Activated CD8-positive, alpha-beta memory T cell treated with anti-CD3 and anti-CD28 coated beads for 36 hours (primary cell): ENCODE results near the gene UMAD1. TPM values are rescaled to one million over a fixed set of nuclear protein-coding genes. Genes with fewer than 3 reads are reported as not detected.

Experiments
- CTCF ChIA-PET: fragments of 350-600 bp; sonication (Branson Sonifier 250); formaldehyde crosslinking; loops from one replicate; lab custom pipeline; 2021; ENCODE audit warnings: antibody characterized with exemption; lab: Charles Lee
- POLR2A ChIA-PET: fragments of 350-600 bp; sonication (Branson Sonifier 250); formaldehyde crosslinking; loops from one replicate; lab custom pipeline; 2021; ENCODE audit warnings: antibody characterized with exemption; lab: Charles Lee
- total RNA-seq, 2 experiments: library from RNA; stranded (reverse); gene quantifications; one replicate each; pipeline ENCODE4 v1.2.3, GENCODE V29; 2021

UMAD1 gene
- total RNA-seq, 2 experiments from 2014 or later, result 12.8 to 14.2 TPM

DNA sequence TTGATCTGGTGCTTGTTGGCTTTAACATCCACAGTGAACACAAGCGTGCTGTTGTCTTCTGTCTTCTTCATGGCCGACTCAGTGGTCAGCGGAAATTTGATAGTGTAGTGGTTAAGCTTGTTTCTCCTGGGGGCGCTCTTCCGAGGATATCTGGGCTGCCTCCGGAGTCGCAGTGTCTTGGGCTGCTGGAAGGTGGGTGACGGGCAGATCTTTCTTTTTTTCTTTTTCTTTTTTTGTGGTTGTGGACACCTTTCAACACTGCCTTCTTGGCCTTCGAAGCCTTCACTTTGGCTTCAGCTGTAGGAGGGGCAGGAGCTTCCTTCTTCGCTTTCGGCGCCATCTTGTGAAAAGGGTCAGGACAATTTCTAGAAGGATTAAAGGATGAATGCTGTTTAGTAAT lies 101.7 kb downstream of the UMAD1 start:
- CTCF ChIA-PET, result no interaction called here
- POLR2A ChIA-PET, result no interaction called here

DNA sequence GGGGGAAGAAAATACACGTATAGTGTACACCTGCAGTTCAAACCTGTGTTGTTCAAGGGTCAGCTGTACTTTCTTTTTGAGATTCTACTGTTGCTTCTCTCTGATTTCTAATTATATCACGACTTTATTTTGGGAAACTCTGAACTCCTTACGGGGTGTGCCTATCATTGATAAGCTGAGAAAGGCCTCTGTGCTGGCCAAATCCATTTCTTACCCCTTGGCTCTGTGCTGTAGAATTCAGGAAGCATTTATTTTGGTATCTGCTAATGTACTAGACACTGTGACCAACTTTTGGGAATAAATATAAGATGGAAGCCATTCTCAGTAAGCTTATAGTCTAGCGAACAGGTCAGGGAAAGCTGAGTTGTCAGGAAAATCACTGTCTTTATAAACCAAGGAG lies 104.7 kb downstream of the UMAD1 start:
- ChIA-PET CTCF (no interaction called here), POLR2A (no interaction called here)

DNA sequence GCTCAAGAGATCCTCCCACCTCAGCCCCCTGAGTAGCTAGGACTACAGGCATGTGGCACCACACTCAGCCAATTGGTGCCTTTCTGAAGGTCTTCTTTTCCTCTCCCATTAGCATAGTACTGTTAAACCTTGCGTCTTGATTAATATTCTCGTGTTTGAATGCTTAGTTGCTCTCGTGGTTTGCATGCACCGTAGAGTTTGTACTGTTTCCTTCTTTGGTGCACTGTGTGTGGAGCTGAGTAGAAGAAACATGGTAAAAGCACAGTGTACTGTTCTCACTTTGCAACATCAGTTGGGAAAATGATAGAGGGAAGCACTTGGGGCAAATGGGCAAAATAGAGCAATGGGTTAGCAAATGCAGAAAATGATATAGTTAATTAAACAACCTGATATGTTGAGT lies 105.4 kb downstream of the UMAD1 start:
- POLR2A ChIA-PET, result no interaction called here
- CTCF ChIA-PET, result no interaction called here

DNA sequence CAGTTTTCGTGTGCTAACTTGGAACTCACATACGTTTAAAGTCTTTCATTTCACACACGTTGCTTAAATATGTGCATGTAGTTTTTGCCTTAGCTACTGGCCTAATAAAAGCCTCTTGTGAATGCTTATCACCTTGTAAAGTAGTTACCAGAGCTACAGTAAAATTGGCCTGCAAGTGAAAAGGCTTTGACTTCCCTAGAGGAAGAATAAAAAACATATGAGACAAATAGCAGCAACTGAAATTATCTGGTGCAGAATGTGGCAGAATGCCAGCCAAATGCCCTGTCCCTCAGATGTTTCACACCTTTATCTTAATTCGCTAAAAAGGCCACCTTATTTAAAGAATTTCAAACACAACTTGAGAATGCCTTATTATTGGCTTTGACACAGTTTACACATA lies 105.9 kb downstream of the UMAD1 start:
- ChIA-PET CTCF (no interaction called here), POLR2A (no interaction called here)

DNA sequence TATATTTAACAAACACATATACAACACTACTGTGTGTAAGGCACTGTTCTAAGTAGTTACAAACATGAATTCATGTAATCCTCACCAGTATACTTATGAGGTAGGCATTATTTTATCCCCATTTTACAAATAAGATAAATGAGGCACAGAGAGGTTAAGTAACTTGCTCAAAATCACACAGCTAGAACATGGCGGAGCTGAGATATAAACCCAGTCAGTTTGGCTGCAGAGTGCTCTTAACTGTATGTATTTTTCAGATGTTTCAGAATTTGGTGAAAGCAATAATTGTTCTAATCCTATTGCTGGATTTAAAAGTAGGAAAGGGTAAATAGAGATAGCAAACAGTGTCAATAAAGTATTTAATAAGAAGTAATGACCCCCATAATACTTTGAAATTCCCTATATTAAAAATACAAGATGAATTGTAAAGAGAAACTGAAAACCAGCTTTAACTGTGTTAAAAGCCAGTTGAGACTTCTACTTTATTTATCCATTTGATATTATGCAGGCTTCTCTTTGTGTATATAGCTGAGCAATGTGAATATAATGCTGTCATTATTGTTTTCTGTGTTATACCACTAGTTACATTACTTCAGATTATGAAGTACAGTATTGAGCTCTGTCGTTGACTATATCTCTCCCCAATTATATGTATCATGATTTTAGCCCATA lies 110.2 kb downstream of the UMAD1 start:
- POLR2A ChIA-PET, result no interaction called here

DNA sequence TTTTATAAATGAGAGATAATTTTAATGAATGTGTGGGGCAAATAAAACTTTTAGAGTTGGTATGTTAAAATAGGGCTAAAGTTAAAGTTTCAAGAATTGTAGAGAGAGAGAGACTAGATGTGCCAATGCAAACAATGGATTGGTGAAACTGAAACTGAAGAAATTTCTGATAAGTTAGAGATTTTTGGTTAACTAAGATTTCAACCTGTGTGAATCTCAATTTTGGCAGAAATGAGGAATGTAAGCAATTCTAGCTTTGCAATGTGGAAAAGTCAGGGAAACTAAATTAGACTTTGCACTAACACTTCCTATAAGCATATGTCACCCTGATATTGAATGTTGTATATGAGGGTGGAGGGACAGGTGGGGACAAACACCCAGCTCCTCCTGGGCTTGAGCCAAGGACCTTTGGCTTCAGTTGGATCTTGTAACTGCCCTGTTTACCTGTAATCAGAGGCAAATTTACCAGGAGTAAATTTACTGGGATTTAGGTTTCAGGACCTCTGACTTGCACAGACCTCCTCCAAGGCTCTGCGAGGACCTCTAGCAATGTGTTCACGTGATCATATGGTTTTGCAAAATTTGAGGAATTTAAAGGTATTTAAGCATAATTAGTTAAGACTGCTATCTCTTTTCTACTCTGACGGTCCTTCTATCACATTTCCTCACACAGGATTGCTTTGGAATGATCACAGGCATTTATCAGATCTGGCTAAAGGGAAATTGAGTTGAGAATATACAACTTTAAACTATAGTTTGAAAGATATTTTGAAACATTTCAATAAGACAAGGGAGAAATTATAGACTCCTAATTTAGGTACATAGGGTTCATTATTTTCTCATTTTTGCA lies 110.9 kb downstream of the UMAD1 start:
- ChIA-PET CTCF (no interaction called here), POLR2A (no interaction called here)

More for the DNA sequence above, 110.2 kb downstream of the UMAD1 start:
- CTCF ChIA-PET, result no interaction called here

DNA sequence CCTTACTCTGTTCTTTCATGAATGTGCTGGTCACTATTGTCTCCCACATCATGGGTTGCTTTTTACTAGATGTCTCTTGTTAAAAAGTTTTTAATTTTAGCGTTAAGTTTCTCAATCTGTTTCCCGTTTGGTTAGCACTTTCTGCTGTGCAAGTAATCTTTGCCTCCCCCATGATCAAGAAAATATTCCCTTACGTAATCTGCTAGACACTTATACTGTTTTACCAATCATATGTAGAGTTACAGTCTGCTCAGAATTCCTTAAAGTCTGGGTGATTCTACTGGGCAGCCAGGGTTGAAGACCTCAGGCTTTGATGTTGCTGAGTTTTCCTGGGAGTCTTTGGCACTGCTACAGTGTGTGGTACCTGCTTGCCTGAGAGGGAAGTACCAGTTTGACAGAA lies 116.0 kb downstream of the UMAD1 start:
- ChIA-PET CTCF (no interaction called here), POLR2A (no interaction called here)

DNA sequence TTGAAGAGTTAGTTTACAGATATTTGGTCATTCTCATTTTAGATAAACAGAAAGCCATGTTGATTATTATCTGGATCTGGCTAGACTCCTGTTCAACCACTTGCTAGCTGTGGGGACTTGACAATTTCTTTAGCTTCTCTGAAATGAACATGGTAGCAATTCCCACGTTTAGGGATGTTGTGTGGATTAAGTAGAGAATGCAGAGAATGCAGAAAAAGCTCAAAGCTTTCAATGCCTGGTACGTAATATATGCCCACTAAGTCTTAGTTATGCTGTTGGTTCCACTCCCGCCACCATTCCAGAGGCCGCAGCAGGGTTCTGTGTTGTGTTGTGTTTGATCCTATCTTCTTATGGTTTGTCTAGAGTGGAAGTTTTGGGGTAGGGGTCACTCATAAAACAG lies 117.0 kb downstream of the UMAD1 start:
- CTCF ChIA-PET, result no interaction called here
- POLR2A ChIA-PET, result no interaction called here

DNA sequence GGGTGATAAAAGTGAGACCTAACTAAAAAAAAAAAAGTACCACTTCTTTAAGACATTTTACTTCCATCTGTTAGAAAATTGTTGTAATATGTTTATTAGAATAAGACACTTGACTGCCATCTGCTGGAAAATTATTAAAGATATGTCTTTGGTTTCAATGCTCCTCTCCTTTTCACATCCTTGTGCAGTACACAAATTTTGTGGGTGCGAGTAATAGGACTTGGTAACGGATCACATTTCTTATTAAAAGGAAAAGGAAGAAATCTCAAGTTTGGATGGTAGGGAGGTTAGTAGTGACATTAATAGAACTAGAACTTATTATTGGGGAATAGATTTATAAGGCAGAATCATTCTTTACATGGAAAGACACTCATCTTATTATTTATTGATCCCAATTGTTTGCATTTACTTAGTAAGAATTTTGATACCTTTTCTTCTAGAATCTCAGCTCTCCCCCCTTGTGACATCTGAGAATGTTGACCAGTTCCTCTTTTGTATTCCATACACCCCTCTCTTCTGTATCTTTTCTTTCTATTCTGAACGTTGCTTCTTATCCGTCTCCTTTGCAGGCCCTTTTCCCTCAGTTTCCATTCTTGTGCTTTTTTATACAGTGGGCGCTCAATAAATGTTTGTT lies 120.9 kb downstream of the UMAD1 start:
- CTCF ChIA-PET, result interaction anchor here (1.1 kb wide), 1 partner anchor 166 kb away, joined by 3 read pairs; no protein-coding TSS in a partner anchor
- POLR2A ChIA-PET, result no interaction called here

DNA sequence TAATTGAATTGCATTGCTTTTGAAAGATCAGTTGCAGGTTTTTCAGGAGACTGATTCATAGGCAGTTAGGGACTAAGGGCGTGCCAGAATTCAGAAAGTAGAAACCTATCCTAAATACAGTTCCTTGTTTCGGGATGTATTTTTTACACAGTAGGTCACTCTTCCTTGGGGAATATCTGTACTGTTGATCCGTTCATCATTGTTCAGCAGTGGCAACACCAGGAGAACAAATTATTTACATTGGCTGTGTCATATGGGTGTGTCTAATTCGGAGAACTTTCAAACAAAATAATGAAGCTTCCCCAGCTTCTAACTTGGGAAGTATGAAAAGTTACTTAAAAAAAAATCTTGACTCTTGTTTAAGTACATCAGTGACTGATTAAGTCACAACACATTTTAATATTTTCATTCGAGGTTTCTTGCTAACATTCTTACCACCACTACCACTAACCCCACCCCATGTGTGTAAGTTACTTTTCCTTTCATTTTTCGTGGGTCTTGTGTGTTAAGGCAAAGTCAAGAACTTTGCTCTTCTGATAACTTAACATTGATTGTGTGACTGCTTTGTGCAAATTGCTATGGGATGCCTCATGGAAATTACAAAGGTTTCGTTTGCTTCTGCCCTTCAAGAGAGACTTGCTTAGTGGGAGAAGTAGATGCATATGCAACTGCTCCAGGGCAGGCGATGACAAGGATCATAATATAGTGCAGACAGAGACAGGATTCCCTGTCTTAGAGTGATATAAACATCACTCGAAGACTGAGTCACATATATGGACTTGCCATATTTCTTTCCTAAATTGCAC lies 121.6 kb downstream of the UMAD1 start:
- POLR2A ChIA-PET, result no interaction called here
- CTCF ChIA-PET, result no interaction called here

DNA sequence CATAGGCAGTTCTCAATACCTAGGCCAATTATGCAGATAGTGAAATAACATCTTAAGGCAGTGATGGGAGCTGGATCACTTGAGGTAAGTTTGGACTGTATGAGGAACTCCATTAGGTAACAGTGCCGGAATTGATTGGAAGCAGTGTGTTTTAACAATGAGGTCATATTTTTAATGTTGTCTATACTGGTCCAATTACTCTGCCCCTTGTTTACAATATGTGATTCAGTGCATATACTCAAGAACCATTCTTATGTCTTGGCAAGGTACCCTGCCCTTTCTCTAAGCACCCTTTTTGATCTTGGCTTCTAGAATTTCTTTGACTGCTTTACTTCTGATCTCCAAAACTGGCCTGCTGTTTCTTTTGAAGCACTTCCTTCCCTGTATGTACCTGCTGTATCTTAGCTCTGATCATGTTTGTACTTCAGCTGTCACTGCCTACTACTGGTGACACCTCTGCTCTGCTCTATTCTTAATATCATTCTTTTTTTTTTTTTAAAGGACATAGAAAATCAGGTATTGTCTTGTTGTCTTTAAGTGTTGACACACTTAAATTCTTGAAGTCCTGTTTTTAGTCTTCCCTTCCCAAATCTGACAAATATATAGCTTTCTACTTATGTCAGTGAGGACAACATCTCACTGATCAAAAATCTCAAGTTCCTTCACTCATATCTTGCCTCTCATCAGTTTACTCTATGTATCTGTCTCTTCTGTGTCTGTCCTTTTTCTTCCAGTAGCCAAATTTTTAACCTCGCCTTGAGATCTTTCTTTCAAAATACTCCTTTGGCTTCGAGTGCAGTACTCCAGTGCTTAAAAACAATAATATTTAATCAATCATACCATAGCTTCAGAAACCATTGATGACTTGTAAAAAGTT lies 124.2 kb downstream of the UMAD1 start:
- ChIA-PET POLR2A (interaction anchor here (0.7 kb wide), 1 partner anchor 411 kb away, joined by 3 read pairs; no protein-coding TSS in a partner anchor), CTCF (interaction anchor here (1.0 kb wide), 1 partner anchor 84 kb away, joined by 4 read pairs; no protein-coding TSS in a partner anchor)

DNA sequence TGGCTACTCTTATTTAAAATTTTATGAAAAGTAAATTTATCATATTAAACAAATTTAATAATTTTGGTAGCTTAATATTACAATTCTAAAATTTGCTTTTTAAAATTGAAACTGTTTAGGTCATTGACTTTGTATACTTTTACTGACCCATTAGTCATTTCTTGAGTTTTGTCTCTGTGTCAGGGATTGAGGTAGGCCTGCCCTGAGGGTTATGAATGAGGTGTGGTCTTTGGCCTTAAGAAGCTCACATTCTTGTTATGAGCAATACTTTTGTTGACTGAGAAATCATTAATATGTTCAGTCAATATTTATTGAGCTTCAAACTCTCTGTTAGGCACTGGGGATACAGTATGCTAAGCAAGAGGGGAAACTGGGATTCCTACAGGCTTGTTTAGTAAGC lies 124.9 kb downstream of the UMAD1 start:
- POLR2A ChIA-PET, result interaction anchor here (0.7 kb wide), 1 partner anchor 410 kb away, joined by 3 read pairs; no protein-coding TSS in a partner anchor
- CTCF ChIA-PET, result no interaction called here

DNA sequence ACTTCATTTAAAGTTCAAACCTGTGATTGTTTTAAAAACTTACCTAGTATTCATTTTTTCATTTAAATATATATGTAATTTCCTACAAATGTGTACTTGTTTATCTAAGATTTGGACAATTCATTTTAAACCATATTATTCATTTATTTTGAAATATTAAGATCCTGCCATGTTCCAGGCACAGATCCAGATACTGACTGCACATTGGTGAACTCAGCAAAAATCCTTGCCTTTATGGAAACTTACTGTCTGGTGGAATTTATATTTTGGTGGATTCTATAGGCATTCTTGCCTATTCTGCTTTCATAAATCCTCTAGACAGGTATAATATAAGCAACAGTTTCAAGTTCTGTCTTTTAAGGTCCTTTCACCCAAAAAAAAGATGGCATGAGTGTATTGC lies 126.1 kb downstream of the UMAD1 start:
- ChIA-PET CTCF (interaction anchor here (0.6 kb wide), 1 partner anchor 61 kb away, joined by 3 read pairs; no protein-coding TSS in a partner anchor), POLR2A (no interaction called here)

DNA sequence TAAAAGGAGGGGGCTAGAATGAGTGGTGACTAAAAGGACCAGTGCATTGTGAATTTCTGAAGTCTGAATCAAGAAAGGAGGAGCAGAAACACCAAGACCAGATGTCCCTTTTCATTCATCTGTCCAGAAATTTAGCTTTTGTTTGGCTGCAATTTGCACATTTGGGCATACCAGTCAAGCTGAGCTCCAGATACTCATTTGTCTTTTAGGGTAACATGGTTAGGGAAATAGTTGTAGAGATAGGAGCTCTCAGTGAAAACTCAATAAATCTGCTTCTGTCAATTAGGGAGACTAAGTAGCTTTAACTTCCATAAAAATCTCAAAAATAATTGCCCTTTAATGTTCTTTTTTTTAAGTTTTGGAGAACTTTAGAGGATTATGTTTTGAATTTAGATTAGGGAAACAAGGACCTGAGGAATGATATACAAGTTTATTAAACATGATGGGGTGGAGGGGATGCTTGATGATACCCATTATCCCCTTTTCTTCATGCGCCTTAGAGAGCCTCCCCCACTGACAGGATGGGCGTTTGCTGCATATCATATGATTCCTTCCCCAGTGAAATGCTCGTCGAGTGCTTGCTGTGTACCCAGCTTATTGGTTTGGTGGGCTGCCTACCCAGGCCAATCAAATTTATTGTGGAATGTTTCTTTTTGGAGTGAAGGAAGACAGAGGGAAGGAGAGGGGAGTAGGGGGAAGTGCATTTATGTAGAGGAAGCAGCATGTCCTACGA lies 128.6 kb downstream of the UMAD1 start:
- POLR2A ChIA-PET, result interaction anchor here (0.6 kb wide), 1 partner anchor 213 kb away, joined by 3 read pairs; no protein-coding TSS in a partner anchor
- CTCF ChIA-PET, result no interaction called here

DNA sequence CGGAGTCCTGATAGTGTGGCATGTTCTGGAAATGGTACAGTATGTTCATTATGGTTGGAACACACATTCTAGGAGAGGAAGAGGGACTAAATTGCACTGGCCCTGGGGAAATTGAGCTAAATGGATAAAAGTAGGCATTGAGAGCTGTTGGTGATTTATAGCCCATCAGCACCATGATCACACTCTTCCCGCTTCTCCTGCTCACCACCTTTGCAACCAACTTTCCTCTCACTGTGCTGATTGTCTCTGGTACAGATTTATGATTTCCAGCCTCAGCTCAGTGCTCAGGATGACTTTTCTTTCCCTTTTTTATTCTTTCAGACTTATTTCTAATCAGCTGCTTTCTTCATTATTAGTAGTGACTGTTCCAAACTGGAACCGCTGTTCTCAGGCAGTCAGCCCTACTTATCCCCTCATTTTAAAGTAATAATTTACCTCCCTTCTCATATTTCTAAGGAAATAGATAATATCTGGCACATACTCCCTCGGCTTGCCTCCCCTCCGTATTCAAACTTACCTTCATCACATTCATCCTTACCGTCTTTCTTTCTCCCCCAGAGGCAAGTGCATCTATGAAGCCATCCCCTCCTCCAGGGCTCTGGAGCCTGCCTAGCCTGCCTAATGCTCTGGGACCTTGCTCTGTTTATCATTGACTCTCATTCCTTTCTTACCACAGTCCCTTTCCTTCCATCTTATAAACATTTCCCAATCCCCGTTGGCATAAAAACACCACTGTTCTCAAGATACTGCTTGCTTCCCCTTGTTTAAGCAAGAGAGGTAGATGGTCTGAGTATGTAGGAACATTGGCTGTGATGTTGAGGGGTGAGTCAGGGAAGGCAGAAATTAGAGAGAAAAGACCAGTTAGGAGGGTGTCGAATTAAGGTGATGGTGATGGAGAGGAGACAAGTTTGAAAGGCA lies 129.4 kb downstream of the UMAD1 start:
- ChIA-PET POLR2A (interaction anchor here (0.6 kb wide), 1 partner anchor 212 kb away, joined by 3 read pairs; no protein-coding TSS in a partner anchor), CTCF (no interaction called here)

DNA sequence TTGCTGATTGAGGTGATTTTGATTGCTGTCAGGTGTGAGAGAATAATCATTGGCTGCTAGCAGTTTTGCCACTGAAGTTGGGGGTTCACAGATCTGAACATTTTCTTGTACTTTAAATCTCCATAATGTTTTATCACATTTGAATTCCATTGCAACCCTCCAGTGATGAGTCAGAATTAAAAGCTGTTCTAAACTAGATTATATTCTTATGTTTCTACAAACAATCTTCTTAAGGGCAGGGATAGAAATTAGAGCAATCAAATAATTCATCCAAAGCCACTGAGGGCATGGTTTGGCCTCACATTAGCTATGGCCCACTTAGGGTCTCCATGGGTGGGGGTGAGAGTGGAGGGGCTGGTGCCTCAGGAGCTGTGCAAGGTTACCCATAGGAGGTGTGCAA lies 130.9 kb downstream of the UMAD1 start:
- POLR2A ChIA-PET, result no interaction called here
- CTCF ChIA-PET, result no interaction called here

DNA sequence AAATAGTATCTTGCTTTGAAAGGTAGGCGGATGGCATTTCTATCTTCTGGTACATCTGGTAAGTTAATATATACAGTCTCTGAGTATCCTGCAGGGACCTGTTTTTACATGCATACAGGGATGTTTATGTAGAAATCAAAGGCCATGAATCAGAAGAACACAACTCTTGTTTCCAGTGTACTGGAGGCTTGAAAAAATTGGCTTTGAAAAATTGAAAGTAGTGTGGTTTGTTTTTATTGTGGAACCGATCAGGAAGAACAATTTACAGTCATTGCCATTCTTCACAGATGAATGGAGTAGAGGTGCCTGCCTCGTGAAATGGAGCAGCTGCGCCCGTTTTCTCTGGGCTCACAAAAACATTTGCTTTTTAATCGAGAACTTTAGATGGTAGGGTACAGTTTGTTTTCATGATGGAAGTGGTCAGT lies 131.9 kb downstream of the UMAD1 start:
- ChIA-PET POLR2A (no interaction called here), CTCF (no interaction called here)
